HEK293 (cell line): ENCODE results near the gene TTLL3.
A peak's percentile ranks its signal among the peaks of the same experiment; 100 is the strongest.

Experiments
- BCL11A ChIP-seq: fragments of 450-650 bp; formaldehyde crosslinking; IDR thresholded peaks from 2 replicates; pipeline ENCODE4 v1.5.1; 2016; ENCODE audit warnings: low read depth, missing biosample characterization, missing genetic modification characterization
- EGR2 ChIP-seq: fragments of 450-650 bp; formaldehyde crosslinking; IDR thresholded peaks from 2 replicates; pipeline ENCODE4 v1.5.1; 2016; ENCODE audit warnings: low read depth, missing biosample characterization, missing genetic modification characterization
- GLI4 ChIP-seq: fragments of 450-650 bp; formaldehyde crosslinking; IDR thresholded peaks from 2 replicates; pipeline ENCODE4 v1.5.1; 2016; ENCODE audit warnings: missing biosample characterization, missing genetic modification characterization
- INSM2 ChIP-seq: fragments of 450-650 bp; formaldehyde crosslinking; IDR thresholded peaks from 2 replicates; pipeline ENCODE4 v1.5.1; 2016; ENCODE audit warnings: missing biosample characterization, missing genetic modification characterization
- KLF10 ChIP-seq: fragments of 450-650 bp; IDR thresholded peaks from 2 replicates; pipeline ENCODE4 v1.5.1; 2018; ENCODE audit warnings: missing biosample characterization, mild to moderate bottlenecking, missing genetic modification characterization
- KLF16 ChIP-seq: fragments of 450-650 bp; formaldehyde crosslinking; IDR thresholded peaks from 2 replicates; pipeline ENCODE4 v1.5.1; 2017; ENCODE audit warnings: missing biosample characterization, missing genetic modification characterization
- ZBTB1 ChIP-seq: fragments of 450-650 bp; formaldehyde crosslinking; IDR thresholded peaks from 2 replicates; pipeline ENCODE4 v1.5.1; 2016; ENCODE audit warnings: missing biosample characterization, missing genetic modification characterization
- ZBTB26 ChIP-seq: fragments of 450-650 bp; formaldehyde crosslinking; optimal IDR thresholded peaks from 2 replicates; pipeline ENCODE3; 2016; ENCODE audit warnings: missing biosample characterization, mild to moderate bottlenecking, missing genetic modification characterization
- ZNF114 ChIP-seq: fragments of 450-650 bp; formaldehyde crosslinking; IDR thresholded peaks from 2 replicates; pipeline ENCODE4 v1.5.0; 2017; ENCODE audit warnings: missing biosample characterization, missing genetic modification characterization
- ZNF138 ChIP-seq: fragments of 450-650 bp; formaldehyde crosslinking; IDR thresholded peaks from 2 replicates; pipeline ENCODE4 v1.5.1; 2016; ENCODE audit warnings: missing biosample characterization, missing genetic modification characterization, borderline replicate concordance
- ZNF146 ChIP-seq: fragments of 450-650 bp; formaldehyde crosslinking; IDR thresholded peaks from 2 replicates; pipeline ENCODE4 v1.5.1; 2016; ENCODE audit warnings: missing biosample characterization, missing genetic modification characterization
- ZNF16 ChIP-seq: fragments of 450-650 bp; formaldehyde crosslinking; IDR thresholded peaks from 2 replicates; pipeline ENCODE4 v1.5.1; 2016; ENCODE audit warnings: low read depth, missing biosample characterization, missing genetic modification characterization
- ZNF169 ChIP-seq: fragments of 450-650 bp; formaldehyde crosslinking; IDR thresholded peaks from 2 replicates; pipeline ENCODE4 v1.5.1; 2016; ENCODE audit warnings: missing biosample characterization, missing genetic modification characterization
- ZNF324 ChIP-seq: fragments of 450-650 bp; formaldehyde crosslinking; IDR thresholded peaks from 2 replicates; pipeline ENCODE4 v1.5.1; 2016; ENCODE audit warnings: missing biosample characterization, missing genetic modification characterization
- ZNF354C ChIP-seq: fragments of 450-650 bp; formaldehyde crosslinking; IDR thresholded peaks from 2 replicates; pipeline ENCODE4 v1.5.1; 2016; ENCODE audit warnings: missing biosample characterization, missing genetic modification characterization, low read depth, borderline replicate concordance
- ZNF416 ChIP-seq: fragments of 450-650 bp; formaldehyde crosslinking; IDR thresholded peaks from 2 replicates; pipeline ENCODE4 v1.5.1; 2016; ENCODE audit warnings: missing biosample characterization, missing genetic modification characterization
- ZNF423 ChIP-seq: fragments of 450-650 bp; formaldehyde crosslinking; IDR thresholded peaks from 2 replicates; pipeline ENCODE4 v1.5.1; 2016; ENCODE audit warnings: missing biosample characterization, missing genetic modification characterization
- ZNF449 ChIP-seq: fragments of 450-650 bp; formaldehyde crosslinking; IDR thresholded peaks from 2 replicates; pipeline ENCODE4 v1.5.1; 2017; ENCODE audit warnings: missing biosample characterization, mild to moderate bottlenecking, missing genetic modification characterization, moderate library complexity
- ZNF48 ChIP-seq: fragments of 450-650 bp; formaldehyde crosslinking; IDR thresholded peaks from 2 replicates; pipeline ENCODE4 v1.5.1; 2016; ENCODE audit warnings: missing biosample characterization, missing genetic modification characterization
- ZNF488 ChIP-seq: fragments of 450-650 bp; formaldehyde crosslinking; IDR thresholded peaks from 2 replicates; pipeline ENCODE4 v1.5.1; 2016; ENCODE audit warnings: missing biosample characterization, missing genetic modification characterization
- ZNF501 ChIP-seq: fragments of 450-650 bp; formaldehyde crosslinking; IDR thresholded peaks from 2 replicates; pipeline ENCODE4 v1.5.1; 2016; ENCODE audit warnings: missing biosample characterization, missing genetic modification characterization
- ZNF626 ChIP-seq: fragments of 450-650 bp; sonication (Bioruptor Pico); formaldehyde crosslinking; IDR thresholded peaks from 2 replicates; pipeline ENCODE4 v1.5.1; 2018; ENCODE audit warnings: missing biosample characterization, missing genetic modification characterization, inconsistent platforms
- ZNF639 ChIP-seq: fragments of 450-650 bp; formaldehyde crosslinking; IDR thresholded peaks from 2 replicates; pipeline ENCODE4 v1.5.1; 2016; ENCODE audit warnings: missing biosample characterization, missing genetic modification characterization
- ZSCAN18 ChIP-seq: fragments of 450-650 bp; formaldehyde crosslinking; IDR thresholded peaks from 2 replicates; pipeline ENCODE4 v1.5.1; 2016; ENCODE audit warnings: missing biosample characterization, missing genetic modification characterization
- TF ChIP-seq, protein P1 (sequence below): fragments of 450-650 bp; formaldehyde crosslinking; IDR thresholded peaks from 2 replicates; pipeline ENCODE4 v1.5.1; 2016; ENCODE audit warnings: missing biosample characterization, missing genetic modification characterization
- TF ChIP-seq, protein P2 (sequence below): fragments of 450-650 bp; formaldehyde crosslinking; IDR thresholded peaks from 2 replicates; pipeline ENCODE4; 2016; ENCODE audit warnings: missing biosample characterization, missing genetic modification characterization
- TF ChIP-seq, protein P3 (sequence below): fragments of 450-650 bp; formaldehyde crosslinking; IDR thresholded peaks from 2 replicates; pipeline ENCODE4 v1.5.1; 2016; ENCODE audit warnings: missing biosample characterization, missing genetic modification characterization

The TTLL3 gene

GRCh38 chr3:9792405-9793160, 17.5 kb upstream of the TTLL3 start, which contains the start of the genes ARPC4 and TADA3 (continued):
- TF ChIP-seq ZNF488 (tag by site-specific recombination) (no peak), INSM2 (tag by site-specific recombination) (no peak), KLF10 (tag by site-specific recombination) (peak; percentile 96), ZNF138 (tag by site-specific recombination) (no peak), BCL11A (no peak), ZSCAN18 (tag by site-specific recombination) (no peak), ZNF639 (tag by site-specific recombination) (peak; percentile 59; the same call in 1 of the 2 replicates), ZNF416 (tag by site-specific recombination) (no peak), ZNF169 (tag by site-specific recombination) (no peak), ZNF48 (tag by site-specific recombination) (no peak), GLI4 (no peak), ZNF626 (tag by site-specific recombination) (no peak), KLF16 (tag by site-specific recombination) (peak; percentile 64), ZNF423 (no peak), ZBTB1 (tag by site-specific recombination) (no peak), ZNF146 (tag by site-specific recombination) (no peak; the same call in 1 of the 2 replicates), ZNF501 (tag by site-specific recombination) (peak; percentile 75), ZBTB26 (peak; percentile 70), ZNF324 (tag by site-specific recombination) (peak; percentile 74), ZNF16 (tag by site-specific recombination) (no peak), ZNF354C (tag by site-specific recombination) (no peak), EGR2 (peak; percentile 97), ZNF114 (tag by site-specific recombination) (no peak), ZNF449 (no peak; the same call in 1 of the 2 replicates)
- TF ChIP-seq, protein P1, sequence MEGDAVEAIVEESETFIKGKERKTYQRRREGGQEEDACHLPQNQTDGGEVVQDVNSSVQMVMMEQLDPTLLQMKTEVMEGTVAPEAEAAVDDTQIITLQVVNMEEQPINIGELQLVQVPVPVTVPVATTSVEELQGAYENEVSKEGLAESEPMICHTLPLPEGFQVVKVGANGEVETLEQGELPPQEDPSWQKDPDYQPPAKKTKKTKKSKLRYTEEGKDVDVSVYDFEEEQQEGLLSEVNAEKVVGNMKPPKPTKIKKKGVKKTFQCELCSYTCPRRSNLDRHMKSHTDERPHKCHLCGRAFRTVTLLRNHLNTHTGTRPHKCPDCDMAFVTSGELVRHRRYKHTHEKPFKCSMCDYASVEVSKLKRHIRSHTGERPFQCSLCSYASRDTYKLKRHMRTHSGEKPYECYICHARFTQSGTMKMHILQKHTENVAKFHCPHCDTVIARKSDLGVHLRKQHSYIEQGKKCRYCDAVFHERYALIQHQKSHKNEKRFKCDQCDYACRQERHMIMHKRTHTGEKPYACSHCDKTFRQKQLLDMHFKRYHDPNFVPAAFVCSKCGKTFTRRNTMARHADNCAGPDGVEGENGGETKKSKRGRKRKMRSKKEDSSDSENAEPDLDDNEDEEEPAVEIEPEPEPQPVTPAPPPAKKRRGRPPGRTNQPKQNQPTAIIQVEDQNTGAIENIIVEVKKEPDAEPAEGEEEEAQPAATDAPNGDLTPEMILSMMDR (tag by site-specific recombination) = peak; percentile 28
- TF ChIP-seq, protein P2, sequence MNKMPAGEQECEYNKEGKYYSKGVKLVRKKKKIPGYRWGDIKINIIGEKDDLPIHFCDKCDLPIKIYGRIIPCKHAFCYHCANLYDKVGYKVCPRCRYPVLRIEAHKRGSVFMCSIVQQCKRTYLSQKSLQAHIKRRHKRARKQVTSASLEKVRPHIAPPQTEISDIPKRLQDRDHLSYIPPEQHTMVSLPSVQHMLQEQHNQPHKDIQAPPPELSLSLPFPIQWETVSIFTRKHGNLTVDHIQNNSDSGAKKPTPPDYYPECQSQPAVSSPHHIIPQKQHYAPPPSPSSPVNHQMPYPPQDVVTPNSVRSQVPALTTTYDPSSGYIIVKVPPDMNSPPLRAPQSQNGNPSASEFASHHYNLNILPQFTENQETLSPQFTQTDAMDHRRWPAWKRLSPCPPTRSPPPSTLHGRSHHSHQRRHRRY (tag by site-specific recombination) = no peak
- TF ChIP-seq, protein P3, sequence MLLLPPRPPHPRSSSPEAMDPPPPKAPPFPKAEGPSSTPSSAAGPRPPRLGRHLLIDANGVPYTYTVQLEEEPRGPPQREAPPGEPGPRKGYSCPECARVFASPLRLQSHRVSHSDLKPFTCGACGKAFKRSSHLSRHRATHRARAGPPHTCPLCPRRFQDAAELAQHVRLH = peak; percentile 89
